Measurements from ENCODE around the gene ZNF69.
"Not testable (repeated sequence)": the region's sequence is repeated elsewhere in the genome, so short reads cannot be mapped to it uniquely, and the experiment has no call there.

ZNF69 gene

DNA sequence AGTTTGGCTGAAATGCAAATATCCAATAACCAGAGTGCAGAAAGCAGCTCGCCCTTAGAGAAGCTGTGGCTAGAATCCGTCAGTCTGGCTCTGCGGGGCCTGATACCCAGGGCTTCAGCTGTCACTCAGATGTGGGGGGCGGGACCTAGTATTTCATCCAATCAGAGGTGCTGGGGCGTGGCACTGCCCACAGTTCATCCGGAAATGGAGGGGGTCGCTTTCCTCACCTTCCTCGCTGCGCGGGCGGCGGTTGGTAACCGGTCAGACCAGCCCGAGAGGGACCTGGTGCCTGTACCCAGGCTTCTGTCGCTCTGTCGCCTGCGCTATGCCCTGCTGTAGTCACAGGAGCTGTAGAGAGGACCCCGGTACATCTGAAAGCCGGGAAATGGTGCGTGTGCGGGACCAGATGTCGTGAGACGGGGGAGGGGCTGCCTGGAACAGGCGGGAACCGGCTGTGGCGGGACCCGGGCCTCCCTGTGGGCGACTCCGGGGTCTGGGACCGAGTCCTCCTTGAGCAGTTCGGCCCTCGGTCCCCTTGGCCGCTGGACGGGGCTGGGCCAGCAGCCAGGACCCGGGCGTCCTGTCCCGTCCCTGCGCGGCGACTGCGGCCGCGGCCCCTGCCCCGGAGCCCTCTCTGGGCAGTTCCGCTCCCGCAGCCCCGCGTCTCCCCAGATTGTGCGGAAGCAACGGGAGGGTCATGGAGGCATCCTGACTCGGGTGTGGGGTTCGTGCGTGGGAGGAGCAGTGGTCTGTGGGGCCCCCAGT, 37.5 kb downstream of the ZNF69 start, which contains the start of gene ZNF700:
Gene ZNF700 (plus strand): TSS at position 222 of the 765 bp plus-strand sequence. CDS start 104 bp downstream, at position 326.
- peaks cover 2% of the 10 kb centered on the region for H3K27me3 Mint-ChIP-seq (ENCODE audit: low read depth)
- peaks cover 24% of the 10 kb centered on the region for H3K4me1 Mint-ChIP-seq (ENCODE audit: low read depth)

GRCh38 chr19:11925651-11926187, 38.1 kb downstream of the ZNF69 start:
- peaks cover 24% of the 10 kb centered on the region for H3K4me1 Mint-ChIP-seq (ENCODE audit: low read depth)
- peak; percentile 7 for DNase-seq (ENCODE audit: low spot score)
- H3K27me3 Mint-ChIP-seq (ENCODE audit: low read depth): not testable (repeated sequence)

More for the DNA sequence above, 37.5 kb downstream of the ZNF69 start, which contains the start of gene ZNF700:
- H3K4me3 Mint-ChIP-seq: peak within 1 kb of the TSS; percentile 90
- H3K27ac Mint-ChIP-seq: peak within 1 kb of the TSS; percentile 95
- DNase-seq (ENCODE audit: low spot score): peak; percentile 92
- peaks cover 24% of the 10 kb centered on the region for H3K9me3 Mint-ChIP-seq
- peaks cover 39% of the 10 kb centered on the region for H3K36me3 Mint-ChIP-seq (ENCODE audit: low read depth)

GRCh38 chr19:11927227-11927626, 39.6 kb downstream of the ZNF69 start:
- Mint-ChIP-seq H3K9me3 (peaks cover 41% of the 10 kb centered on the region), H3K4me1 (ENCODE audit: low read depth) (peaks cover 28% of the 10 kb centered on the region), H3K36me3 (ENCODE audit: low read depth) (peaks cover 59% of the 10 kb centered on the region), H3K27me3 (ENCODE audit: low read depth) (peaks cover 2% of the 10 kb centered on the region), H3K27ac (no peak overlapping the region), H3K4me3 (no peak overlapping the region)
- DNase-seq (ENCODE audit: low spot score): no peak

More at GRCh38 chr19:11925651-11926187, 38.1 kb downstream of the ZNF69 start:
- peak overlapping the region; percentile 87 for H3K4me3 Mint-ChIP-seq
- peak overlapping the region; percentile 82 for H3K27ac Mint-ChIP-seq
- peaks cover 30% of the 10 kb centered on the region for H3K9me3 Mint-ChIP-seq
- peaks cover 46% of the 10 kb centered on the region for H3K36me3 Mint-ChIP-seq (ENCODE audit: low read depth)

DNA sequence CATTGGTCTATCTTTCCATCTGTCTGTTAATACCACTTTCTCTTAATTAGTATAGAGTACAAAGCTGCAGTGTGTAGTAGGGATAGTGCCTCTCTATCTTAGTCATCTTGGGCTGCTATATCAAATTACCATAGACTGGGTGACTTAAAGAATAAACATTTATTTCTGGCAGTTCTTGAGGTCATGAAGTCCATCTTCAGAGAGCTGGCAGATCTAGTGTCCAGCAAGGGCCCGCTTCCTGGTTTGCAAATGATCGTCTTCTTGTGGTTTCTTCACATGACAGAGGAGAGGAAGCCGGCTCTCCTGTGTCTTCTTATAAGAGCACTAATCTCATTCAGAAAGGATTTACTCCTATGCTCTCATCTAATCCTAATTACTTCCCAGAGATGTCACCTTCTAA, 43.5 kb downstream of the ZNF69 start:
- peaks cover 9% of the 10 kb centered on the region for H3K4me1 Mint-ChIP-seq (ENCODE audit: low read depth)
- no peak for DNase-seq (ENCODE audit: low spot score)
- peaks cover 83% of the 10 kb centered on the region for H3K36me3 Mint-ChIP-seq (ENCODE audit: low read depth)
- no peak overlapping the region for H3K27ac Mint-ChIP-seq
- H3K27me3 Mint-ChIP-seq (ENCODE audit: low read depth): no peaks in the 10 kb centered on the region
- H3K9me3 Mint-ChIP-seq: peaks cover 63% of the 10 kb centered on the region
- H3K4me3 Mint-ChIP-seq: no peak overlapping the region

DNA sequence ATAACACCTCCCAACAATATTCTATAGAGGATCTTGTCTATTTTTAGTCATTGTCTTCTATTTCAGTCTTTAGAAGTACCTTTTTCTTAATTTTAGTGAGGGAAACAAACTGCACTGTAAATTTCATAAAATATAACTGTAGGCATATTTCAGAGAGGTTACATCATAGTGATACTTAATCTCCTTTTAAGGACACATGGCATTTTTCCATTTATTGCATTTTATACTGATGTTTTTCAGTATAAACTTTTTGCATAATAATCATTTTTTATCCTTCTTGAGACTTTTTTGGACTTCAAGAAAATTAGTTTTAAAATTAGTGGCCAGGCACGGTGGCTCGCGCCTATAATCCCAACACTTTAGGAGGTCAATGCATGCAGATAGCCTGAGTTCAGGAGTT, 43.9 kb downstream of the ZNF69 start:
- Mint-ChIP-seq H3K27ac (no peak overlapping the region), H3K36me3 (ENCODE audit: low read depth) (peaks cover 85% of the 10 kb centered on the region), H3K9me3 (peaks cover 62% of the 10 kb centered on the region), H3K4me3 (no peak overlapping the region), H3K27me3 (ENCODE audit: low read depth) (no peaks in the 10 kb centered on the region), H3K4me1 (ENCODE audit: low read depth) (peaks cover 7% of the 10 kb centered on the region)
- DNase-seq (ENCODE audit: low spot score): no peak

DNA sequence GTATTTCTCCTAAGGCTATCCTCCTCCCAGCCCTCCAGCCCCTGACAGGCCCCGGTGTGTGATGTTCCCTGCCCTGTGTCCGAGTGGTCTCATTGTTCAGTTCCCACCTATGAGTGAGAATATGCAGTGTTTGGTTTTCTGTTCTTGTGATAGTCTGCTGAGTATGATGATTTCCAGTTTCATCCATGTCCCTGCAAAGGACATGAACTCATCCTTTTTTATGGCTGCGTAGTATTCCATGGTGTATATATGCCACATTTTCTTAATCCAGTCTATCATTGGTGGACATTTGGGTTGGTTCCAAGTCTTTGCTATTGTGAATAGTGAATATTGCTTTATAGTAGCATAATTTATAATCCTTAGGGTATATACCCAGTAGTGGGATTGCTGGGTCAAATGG, 48.2 kb downstream of the ZNF69 start:
- H3K27ac Mint-ChIP-seq; DNase-seq (ENCODE audit: low spot score); H3K4me1 Mint-ChIP-seq (ENCODE audit: low read depth); H3K27me3 Mint-ChIP-seq (ENCODE audit: low read depth); H3K4me3 Mint-ChIP-seq: not testable (repeated sequence)
- peaks cover 86% of the 10 kb centered on the region for H3K36me3 Mint-ChIP-seq (ENCODE audit: low read depth)
- H3K9me3 Mint-ChIP-seq: peaks cover 57% of the 10 kb centered on the region

DNA sequence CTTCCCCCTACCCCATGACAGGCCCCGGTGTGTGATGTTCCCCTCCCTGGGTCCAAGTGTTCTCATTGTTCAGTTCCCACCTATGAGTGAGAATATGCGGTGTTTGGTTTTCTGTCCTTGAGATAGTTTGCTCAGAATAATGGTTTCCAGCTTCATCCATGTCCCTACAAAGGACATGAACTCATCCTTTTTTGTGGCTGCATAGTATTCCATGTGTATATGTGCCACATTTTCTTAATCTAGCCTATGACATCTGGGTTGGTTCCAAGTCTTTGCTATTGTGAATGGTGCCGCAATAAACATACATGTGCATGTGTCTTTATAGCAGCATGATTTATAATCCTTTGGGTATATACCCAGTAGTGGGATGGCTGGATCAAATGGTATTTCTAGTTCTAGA, 50.8 kb downstream of the ZNF69 start:
- Mint-ChIP-seq H3K9me3 (peaks cover 57% of the 10 kb centered on the region), H3K36me3 (ENCODE audit: low read depth) (peaks cover 84% of the 10 kb centered on the region)
- not testable (repeated sequence) for H3K4me1 Mint-ChIP-seq (ENCODE audit: low read depth); H3K27ac Mint-ChIP-seq; H3K27me3 Mint-ChIP-seq (ENCODE audit: low read depth); H3K4me3 Mint-ChIP-seq; DNase-seq (ENCODE audit: low spot score)

GRCh38 chr19:11941361-11941887, 53.8 kb downstream of the ZNF69 start:
- DNase-seq (ENCODE audit: low spot score); H3K4me3 Mint-ChIP-seq; H3K4me1 Mint-ChIP-seq (ENCODE audit: low read depth); H3K27ac Mint-ChIP-seq; H3K27me3 Mint-ChIP-seq (ENCODE audit: low read depth): not testable (repeated sequence)
- peaks cover 90% of the 10 kb centered on the region for H3K36me3 Mint-ChIP-seq (ENCODE audit: low read depth)
- H3K9me3 Mint-ChIP-seq: peaks cover 72% of the 10 kb centered on the region

GRCh38 chr19:11942008-11942842, 54.6 kb downstream of the ZNF69 start:
- Mint-ChIP-seq H3K36me3 (ENCODE audit: low read depth) (peaks cover 90% of the 10 kb centered on the region), H3K4me3 (no peak overlapping the region), H3K9me3 (peaks cover 74% of the 10 kb centered on the region)

DNA sequence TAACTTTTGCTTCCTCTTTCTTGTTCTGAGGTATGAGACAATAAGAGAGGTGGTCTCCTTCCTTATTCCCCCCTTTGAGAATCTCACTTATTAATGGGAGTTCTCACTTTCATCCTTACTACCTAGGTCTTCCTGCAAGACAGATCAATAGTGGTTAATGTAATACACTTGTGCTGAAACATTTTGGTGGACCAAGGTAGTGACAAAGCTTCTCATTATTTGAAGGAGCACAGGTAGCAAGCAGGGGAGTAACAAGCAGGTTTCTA, 55.2 kb downstream of the ZNF69 start:
- Mint-ChIP-seq H3K36me3 (ENCODE audit: low read depth) (peaks cover 92% of the 10 kb centered on the region), H3K27me3 (ENCODE audit: low read depth) (no peaks in the 10 kb centered on the region), H3K4me3 (no peak overlapping the region), H3K27ac (no peak overlapping the region), H3K4me1 (ENCODE audit: low read depth) (no peaks in the 10 kb centered on the region), H3K9me3 (peaks cover 74% of the 10 kb centered on the region)
- DNase-seq (ENCODE audit: low spot score): no peak

More at GRCh38 chr19:11942008-11942842, 54.6 kb downstream of the ZNF69 start:
- no peak overlapping the region for H3K27ac Mint-ChIP-seq
- DNase-seq (ENCODE audit: low spot score): no peak
- no peaks in the 10 kb centered on the region for H3K27me3 Mint-ChIP-seq (ENCODE audit: low read depth)
- no peaks in the 10 kb centered on the region for H3K4me1 Mint-ChIP-seq (ENCODE audit: low read depth)

DNA sequence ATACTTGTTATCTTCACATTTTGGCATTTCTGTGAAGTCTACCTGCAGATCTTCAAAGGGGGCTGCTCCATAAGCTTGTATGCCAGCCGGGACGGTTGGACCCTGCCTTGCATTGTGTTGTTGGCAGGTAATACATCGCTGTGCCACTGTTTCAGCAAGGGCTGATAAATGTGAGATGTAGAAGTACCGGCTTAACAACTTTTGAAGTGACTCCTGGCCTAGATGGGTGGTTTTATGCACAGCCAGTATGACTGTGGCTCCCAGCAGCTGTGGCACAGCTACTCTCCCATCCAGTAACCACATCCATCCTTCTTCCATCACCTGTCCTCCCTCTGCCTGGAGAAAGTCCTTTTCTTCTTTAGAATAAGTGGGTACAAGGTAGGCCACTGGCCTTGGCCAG, 57.1 kb downstream of the ZNF69 start:
- no peak overlapping the region for H3K4me3 Mint-ChIP-seq

GRCh38 chr19:11948646-11949045, 61.1 kb downstream of the ZNF69 start:
- Mint-ChIP-seq H3K27me3 (ENCODE audit: low read depth) (no peaks in the 10 kb centered on the region), H3K27ac (no peak overlapping the region), H3K36me3 (ENCODE audit: low read depth) (peaks cover 89% of the 10 kb centered on the region), H3K4me3 (no peak overlapping the region), H3K9me3 (peaks cover 91% of the 10 kb centered on the region), H3K4me1 (ENCODE audit: low read depth) (no peaks in the 10 kb centered on the region)
- DNase-seq (ENCODE audit: low spot score): no peak

More for the DNA sequence above, 57.1 kb downstream of the ZNF69 start:
- Mint-ChIP-seq H3K27ac (no peak overlapping the region), H3K9me3 (peaks cover 87% of the 10 kb centered on the region), H3K4me1 (ENCODE audit: low read depth) (no peaks in the 10 kb centered on the region), H3K27me3 (ENCODE audit: low read depth) (no peaks in the 10 kb centered on the region), H3K36me3 (ENCODE audit: low read depth) (peaks cover 95% of the 10 kb centered on the region)
- DNase-seq (ENCODE audit: low spot score): no peak

GRCh38 chr19:11949201-11949600, 61.6 kb downstream of the ZNF69 start:
- Mint-ChIP-seq H3K27me3 (ENCODE audit: low read depth) (no peaks in the 10 kb centered on the region), H3K9me3 (peaks cover 89% of the 10 kb centered on the region), H3K36me3 (ENCODE audit: low read depth) (peaks cover 84% of the 10 kb centered on the region), H3K4me1 (ENCODE audit: low read depth) (no peaks in the 10 kb centered on the region), H3K4me3 (no peak overlapping the region), H3K27ac (peak overlapping the region; percentile 43)
- no peak for DNase-seq (ENCODE audit: low spot score)

DNA sequence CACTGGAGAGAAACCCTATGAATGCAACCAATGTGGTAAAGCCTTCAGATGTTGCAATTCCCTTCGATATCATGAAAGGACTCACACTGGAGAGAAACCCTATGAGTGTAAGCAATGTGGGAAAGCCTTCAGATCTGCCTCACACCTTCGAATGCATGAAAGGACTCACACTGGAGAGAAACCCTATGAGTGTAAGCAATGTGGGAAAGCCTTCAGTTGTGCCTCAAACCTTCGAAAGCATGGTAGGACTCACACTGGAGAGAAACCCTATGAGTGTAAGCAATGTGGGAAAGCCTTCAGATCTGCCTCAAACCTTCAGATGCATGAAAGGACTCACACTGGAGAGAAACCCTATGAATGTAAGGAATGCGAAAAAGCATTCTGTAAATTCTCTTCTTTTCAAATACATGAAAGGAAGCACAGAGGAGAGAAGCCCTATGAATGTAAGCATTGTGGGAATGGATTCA, 62.1 kb downstream of the ZNF69 start:
- DNase-seq (ENCODE audit: low spot score); H3K4me3 Mint-ChIP-seq; H3K4me1 Mint-ChIP-seq (ENCODE audit: low read depth); H3K27me3 Mint-ChIP-seq (ENCODE audit: low read depth): not testable (repeated sequence)
- Mint-ChIP-seq H3K36me3 (ENCODE audit: low read depth) (peaks cover 79% of the 10 kb centered on the region), H3K27ac (peak overlapping the region; percentile 45), H3K9me3 (peaks cover 85% of the 10 kb centered on the region)
